HEK293T (cell line): ENCODE results near the gene TSEN54.

Experiments used
- BHLHE40 ChIP-seq: fragments of 450-650 bp; IDR thresholded peaks from 2 replicates; pipeline ENCODE4 v1.6.1; 2016; ENCODE audit warnings: mild to moderate bottlenecking, moderate library complexity, borderline replicate concordance
- FOXM1 ChIP-seq: fragments of 450-650 bp; IDR thresholded peaks from 2 replicates; pipeline ENCODE4 v1.6.1; 2017; ENCODE audit warnings: mild to moderate bottlenecking, borderline replicate concordance
- LEF1 ChIP-seq: fragments of 450-650 bp; IDR thresholded peaks from 2 replicates; pipeline ENCODE4 v1.6.1; 2017; ENCODE audit warnings: mild to moderate bottlenecking, borderline replicate concordance
- SP1 ChIP-seq: fragments of 450-650 bp; IDR thresholded peaks from 2 replicates; pipeline ENCODE4 v1.6.1; 2017

GRCh38 chr17:75506888-75507287 is 9.4 kb upstream of the TSEN54 start:
- no peak for TF ChIP-seq SP1
- no peak for TF ChIP-seq FOXM1
- TF ChIP-seq BHLHE40: no peak
- no peak for TF ChIP-seq LEF1
